ENCODE results near the gene XRN2.

DNA sequence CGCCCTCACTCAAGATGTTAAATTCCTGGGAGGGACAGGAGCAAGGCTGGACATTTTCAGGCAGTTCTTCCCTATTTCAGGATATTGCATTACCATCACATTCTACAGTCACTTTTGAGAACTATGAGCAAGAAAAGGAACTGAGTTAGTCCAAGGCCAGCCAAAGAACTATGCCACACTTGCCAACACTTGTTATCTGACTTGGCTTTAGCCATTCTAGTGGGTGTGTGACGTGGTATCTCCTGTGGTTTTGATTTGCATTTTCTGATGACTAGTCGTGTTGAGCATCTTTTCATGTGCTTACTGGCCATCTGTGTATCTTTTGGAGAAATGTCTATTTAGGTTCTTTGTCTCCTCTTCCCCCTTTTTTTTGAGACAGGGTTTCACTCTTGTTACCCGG, 12.0 kb downstream of the XRN2 start:
- no peak for TF ChIP-seq POLR2A (IDR thresholded peaks at IDR 0.05; ENCODE audit: low read length)
- no peak for TF ChIP-seq GATA1 (IDR thresholded peaks at IDR 0.05; ENCODE audit: low read depth, low read length)

Measured in erythroblast (primary cell).